Mucosa of gallbladder (tissue), 1 donor: ENCODE data around the gene METTL9. TPM values are rescaled to one million over a fixed set of nuclear protein-coding genes. Genes with fewer than 3 reads are reported as not detected.
"Not testable (repeated sequence)": the region's sequence is repeated elsewhere in the genome, so short reads cannot be mapped to it uniquely, and the experiment has no call there.

Experiments
- DNase-seq: peaks from one replicate; pipeline ENCODE4 v3.0.0-alpha.2; 2020; ENCODE audit warnings: low spot score
- total RNA-seq: library from RNA; stranded (reverse); gene quantifications from one replicate; pipeline ENCODE4 v1.2.1, GENCODE V29; 2021
- donor health status: DM: no; HTN: no; CAD: no.

The METTL9 gene
- total RNA-seq, 1 donor from 2014 or later = 72.1 TPM

DNA sequence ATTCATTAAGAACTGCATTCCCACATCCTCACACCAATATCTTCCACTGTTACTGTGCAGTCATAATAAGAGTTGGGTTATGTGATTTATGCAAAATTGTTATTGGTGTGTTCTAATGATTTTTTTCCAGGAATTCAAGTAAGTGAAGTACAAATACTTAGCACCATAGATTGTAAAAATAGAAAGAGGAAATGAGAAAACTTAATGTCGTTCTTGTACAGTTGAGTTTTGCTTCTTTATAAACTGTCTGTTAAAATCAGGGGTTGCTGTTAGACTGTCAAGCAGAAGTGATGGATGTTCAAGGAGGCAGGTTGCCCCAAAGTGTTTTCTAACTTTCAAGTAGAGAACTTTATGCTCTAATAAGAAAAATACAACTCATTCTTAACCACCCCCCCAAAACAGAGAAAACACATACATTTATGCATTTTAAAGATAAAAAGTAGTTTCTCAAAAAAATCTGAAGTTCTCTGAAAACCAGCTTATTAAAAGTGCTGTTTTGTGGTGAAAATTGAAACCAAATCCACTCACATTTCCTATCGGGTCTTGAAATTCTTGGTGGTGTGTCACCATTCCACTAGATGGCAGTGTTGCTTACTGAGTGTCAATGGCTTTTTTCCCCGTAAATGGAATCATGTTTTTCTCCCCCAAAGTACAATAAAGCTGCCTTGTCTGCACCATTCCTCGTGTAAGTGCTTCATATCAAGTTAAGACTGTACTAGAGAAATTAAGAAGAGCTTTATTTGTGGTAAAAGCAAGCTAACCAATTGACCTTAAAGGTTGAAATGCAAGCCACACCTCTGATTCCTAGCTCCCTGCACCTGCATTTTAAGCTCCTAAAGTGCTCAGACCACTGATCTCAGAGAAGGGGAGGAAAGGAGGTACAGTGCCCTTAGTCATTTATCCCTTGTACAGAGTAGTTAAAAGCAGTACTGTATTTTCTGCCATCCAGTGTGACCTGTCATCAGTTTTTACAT, 57.7 kb downstream of the METTL9 start:
- no peak for DNase-seq

GRCh38 chr16:21659124-21659523, 59.7 kb downstream of the METTL9 start:
- no peak for DNase-seq

GRCh38 chr16:21663889-21664647, 64.7 kb downstream of the METTL9 start, which contains the start of gene OTOA:
OTOA (plus strand) TSS chr16:21663968; CDS start chr16:21678515, 14,547 bp downstream.
- DNase-seq = no peak

- no peak for DNase-seq
Observed at GRCh38 chr16:21664801-21665492, 65.6 kb downstream of the METTL9 start.

GRCh38 chr16:21666772-21667171, 67.4 kb downstream of the METTL9 start:
- no peak for DNase-seq

DNA sequence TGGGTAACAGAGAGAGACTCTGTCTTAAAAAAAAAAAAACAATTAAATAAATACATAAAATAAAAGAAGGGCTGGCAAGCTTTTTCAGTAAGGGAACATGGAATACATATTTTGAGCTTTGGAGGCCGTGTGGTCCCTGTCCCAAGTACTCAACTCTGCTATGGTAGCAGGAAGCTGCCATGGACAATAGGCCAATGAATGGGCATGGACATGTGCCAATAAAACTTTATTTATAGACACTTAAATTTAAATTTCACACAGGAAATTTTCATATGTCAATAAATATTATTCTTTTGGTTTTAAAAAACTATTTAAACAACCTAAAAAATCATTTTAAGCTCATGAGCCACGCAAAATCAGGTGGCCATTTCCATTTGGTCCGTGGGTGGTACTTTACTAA, 68.2 kb downstream of the METTL9 start:
- no peak for DNase-seq

DNA sequence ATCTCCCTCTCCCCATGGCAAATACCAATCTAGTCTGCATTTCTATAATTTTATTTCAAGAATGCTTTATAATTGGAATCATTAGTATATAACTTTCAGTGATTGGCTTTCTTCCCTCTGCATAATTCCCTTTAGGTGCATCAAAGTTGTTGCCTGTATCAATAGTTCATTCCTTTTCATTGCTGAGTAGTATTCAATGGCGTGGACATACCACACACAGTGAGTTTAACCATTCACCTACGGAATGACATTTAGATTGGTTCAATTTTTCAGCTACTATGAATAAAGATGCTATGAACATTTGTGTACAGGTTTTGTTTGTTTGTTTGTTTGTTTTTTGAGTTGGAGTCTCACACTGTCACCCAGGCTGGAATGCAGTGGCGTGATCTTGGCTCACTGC, 74.1 kb downstream of the METTL9 start:
- DNase-seq = no peak

- DNase-seq = not testable (repeated sequence)
Observed at GRCh38 chr16:21674456-21674855, 75.1 kb downstream of the METTL9 start.

DNA sequence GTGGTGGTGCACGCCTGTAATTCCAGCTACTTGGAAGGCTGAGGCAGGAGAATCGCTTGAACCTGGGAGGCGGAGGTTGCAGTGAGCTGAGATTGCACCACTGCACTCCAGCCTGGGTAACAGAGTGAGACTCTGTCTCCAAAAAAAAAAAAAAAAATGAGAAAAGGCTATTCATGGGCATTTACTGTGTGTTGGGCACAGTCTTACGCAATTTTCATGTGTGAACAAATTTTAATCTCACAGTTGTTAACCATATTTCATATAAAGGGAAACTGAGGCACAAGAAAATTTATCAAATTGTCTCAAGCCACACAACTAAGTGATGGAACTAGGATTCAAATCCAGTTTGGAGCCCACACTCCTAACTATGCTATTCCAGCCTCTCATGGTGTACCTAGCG, 81.3 kb downstream of the METTL9 start:
- not testable (repeated sequence) for DNase-seq

- DNase-seq = no peak
Observed at GRCh38 chr16:21683184-21683583, 83.8 kb downstream of the METTL9 start.

GRCh38 chr16:21684199-21684598, 84.8 kb downstream of the METTL9 start:
- no peak for DNase-seq

- no peak for DNase-seq
Observed at GRCh38 chr16:21685034-21685455, 85.7 kb downstream of the METTL9 start.

DNA sequence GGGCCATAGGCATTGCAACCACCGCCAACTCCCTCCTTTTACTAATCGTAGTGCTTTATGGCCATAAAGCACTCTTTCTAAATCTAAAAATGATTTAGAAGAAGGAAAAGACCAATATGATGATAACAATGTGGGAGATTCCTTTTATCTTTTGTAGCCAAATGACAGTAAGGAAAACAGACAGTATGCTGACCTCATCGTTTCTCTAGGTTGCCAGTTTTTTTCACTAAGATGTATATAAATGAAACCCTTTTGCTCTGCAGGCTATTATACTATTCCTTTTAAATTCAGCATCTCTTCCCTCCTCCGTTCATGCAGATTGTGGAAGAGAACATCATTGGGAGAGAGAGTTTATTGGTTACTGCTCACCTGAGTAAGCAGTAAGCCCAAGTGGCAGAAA, 89.7 kb downstream of the METTL9 start:
- no peak for DNase-seq

- not testable (repeated sequence) for DNase-seq
Observed at GRCh38 chr16:21690967-21691366, 91.6 kb downstream of the METTL9 start.

DNA sequence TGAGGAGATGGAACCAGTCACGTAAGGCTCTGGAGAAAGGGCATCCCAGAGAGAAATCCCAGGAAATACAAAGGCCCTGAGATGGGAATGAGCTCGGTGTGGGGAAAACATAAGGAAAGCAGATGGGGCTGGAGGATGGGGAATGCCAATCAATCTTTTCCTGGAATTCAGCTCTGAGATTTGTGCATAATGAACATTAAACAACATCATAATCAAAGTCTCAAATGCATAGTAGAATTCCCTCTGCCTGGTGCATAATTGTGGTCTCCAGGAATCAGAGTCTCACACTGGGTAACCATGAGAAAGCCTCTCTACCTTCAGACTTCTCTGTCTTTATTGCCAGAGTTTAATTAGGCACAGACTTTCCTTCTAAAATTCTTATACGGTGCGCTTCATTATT, 95.2 kb downstream of the METTL9 start:
- no peak for DNase-seq

DNA sequence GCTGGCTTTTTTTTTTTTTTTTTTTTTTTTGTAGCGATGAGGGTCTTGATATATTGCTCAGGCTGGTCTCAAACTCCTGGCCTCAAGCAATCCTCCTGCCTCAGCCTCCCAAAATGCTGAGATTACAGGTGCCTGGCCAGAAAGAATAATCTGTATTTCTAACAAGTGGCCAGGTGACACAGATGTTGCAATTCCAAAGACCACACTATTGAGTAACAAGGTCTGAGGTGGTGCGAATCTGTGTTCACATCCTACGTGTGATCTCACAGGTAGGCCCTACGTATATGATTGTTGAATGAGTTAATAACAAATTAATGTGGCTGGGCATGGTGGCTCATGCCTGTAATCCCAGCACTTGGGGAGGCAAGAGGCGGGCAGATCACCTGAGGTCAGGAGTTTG, 97.7 kb downstream of the METTL9 start:
- no peak for DNase-seq

- no peak for DNase-seq
Observed at GRCh38 chr16:21698169-21699032, 99.0 kb downstream of the METTL9 start.

DNA sequence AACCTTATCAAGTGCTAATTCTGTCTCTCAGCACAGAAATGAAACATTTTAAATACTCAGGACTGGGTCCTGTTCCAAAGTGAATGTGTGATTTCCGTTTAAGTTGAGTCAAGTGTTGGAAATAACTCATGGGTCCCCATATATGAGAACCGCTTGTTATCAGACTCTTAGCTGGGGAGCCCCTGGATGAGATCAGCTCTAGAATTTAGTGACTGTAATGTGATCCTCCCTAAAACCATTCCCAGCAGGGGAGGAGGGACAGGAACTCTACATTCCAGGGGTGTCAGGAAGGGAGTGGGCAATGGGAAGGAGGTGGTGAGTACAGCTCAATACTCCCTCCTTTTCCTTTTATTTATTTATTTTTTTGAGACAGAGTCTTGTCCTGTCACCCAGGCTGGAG, 101.9 kb downstream of the METTL9 start:
- DNase-seq = no peak

DNA sequence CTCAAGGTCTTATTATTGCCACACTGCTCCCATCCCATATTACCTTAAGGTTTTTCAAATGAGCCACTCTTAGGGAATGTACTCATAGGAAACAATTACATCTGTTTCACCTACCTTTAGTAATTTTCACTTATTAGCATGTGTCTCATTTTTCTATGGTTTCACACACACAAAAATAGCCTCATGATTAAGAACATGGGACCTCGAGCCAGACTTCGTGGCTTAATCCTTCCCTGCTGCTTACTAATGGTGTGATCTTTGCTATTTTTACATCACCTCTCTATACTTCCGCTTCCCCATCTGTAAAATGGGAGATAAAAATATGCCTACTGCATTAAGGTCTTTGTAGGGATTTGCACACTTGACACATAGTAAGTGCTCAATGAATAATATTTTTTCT, 102.9 kb downstream of the METTL9 start:
- DNase-seq = no peak

DNA sequence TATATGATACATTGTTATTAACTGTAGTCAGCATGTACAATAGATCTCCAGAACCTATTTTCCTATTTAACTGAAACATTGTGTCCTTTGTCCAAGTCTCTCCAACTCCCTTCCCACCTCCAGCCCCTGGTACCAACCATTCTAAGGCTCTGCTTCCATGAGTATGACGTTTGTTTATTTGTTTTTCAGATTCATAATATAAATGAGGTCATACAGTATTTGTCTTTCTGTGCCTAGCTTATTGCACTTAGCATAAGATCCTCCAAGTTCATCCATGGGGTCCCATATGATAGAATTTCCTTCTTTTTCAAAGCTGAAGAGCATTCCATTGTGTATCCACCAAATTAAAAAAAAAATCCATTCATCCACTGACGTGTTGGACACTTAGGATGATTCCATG, 103.8 kb downstream of the METTL9 start:
- DNase-seq = no peak

- DNase-seq = no peak
Observed at GRCh38 chr16:21703589-21704174, 104.3 kb downstream of the METTL9 start.
